GM18873 (cell line): ENCODE data around the gene OSBPL9.
"Not testable (repeated sequence)": the region's sequence is repeated elsewhere in the genome, so short reads cannot be mapped to it uniquely, and the experiment has no call there.

Experiments used
- ATAC-seq: cut with Tn5 transposase; IDR thresholded peaks from one replicate; pipeline ENCODE4 v1.9.1; 2021; ENCODE audit warnings: mild to moderate bottlenecking, moderate library complexity, moderate number of reproducible peaks; ENCODE audit not compliant: unreplicated experiment, low FRiP score

OSBPL9 gene

DNA sequence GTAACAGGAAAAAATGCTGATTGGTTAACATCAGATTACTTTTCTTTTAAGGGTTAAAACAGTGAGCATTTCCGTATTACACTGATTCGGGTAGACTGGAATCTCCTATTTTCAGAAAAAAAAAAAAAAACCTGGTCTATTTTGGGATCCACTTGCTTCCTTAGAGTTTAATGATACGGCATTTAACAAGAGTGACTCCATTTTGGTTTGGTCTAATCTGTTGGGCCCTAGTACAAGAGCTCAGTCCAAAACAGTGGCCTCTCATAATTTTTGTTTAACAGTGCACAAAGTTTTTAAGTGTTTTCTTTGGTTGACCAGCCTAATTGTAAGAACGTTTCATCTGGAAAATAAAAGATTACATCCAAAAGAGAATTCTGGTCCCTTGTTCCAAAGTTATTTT is 141.4 kb downstream of the OSBPL9 start:
- ATAC-seq, result no peak

DNA sequence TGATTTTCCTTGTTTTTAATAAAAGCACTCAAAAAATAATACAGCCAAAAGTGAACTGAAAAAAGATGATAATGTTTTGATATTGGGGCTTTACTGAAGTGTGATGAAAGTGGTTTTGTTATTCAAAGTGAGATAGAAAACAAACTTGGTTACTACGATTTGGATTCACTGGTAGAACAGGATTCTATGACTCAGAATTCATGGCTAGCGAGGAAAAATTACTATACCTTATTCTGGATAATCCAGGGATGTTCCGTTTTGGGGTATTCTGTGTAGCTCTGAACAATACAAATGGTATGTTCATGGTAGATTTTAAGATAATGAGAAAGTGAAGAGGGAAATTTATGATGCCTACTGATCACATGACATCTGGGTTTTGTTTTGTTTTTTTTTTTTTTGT is 144.0 kb downstream of the OSBPL9 start:
- ATAC-seq, result no peak

DNA sequence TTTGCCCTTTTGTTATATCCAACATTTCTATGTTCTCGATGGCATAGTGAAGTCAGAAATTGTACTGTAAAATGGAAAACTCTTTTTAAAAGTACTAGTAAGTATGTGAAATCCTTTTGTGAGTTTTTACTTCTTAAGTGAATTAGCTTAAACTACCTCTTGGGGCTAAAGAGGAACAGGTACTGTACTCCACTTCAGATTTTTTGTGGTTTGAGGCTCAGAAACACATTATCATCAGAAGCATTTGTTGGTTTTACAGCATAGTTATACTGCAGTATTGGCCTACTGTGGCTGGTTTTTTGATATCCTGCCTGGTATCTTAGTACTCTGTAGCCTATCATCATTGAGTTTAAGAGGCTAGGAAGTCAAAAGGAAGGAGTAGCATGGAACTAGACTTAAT is 144.5 kb downstream of the OSBPL9 start:
- no peak for ATAC-seq

DNA sequence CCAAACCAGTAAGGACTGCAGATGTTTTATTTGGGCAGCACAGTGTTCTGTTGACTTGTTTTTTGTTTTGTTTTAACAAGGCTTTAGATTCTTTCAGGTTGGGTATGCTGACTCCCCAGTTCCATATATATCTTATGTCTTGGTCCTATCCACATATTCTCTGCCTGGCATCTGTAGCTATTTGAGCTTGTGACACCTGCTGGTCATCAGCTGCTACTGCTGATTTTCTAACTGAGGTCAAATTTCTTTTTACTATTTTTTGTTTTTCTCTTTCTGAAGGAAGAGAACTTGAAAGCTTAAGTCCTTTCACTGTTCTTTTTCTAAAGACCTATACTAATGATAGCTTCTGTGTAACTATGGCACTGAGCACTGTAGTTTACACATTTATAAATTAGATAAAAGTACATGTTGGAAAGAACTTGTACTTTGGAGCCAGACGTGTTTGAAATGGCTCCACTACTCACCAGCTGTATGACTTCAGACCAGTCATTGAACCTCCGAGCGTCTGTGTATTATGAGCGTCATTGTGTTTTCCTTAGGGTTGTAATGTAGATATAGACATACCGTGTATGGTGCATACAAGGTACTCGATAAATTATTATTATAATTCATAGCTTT is 152.2 kb downstream of the OSBPL9 start:
- ATAC-seq, result no peak

DNA sequence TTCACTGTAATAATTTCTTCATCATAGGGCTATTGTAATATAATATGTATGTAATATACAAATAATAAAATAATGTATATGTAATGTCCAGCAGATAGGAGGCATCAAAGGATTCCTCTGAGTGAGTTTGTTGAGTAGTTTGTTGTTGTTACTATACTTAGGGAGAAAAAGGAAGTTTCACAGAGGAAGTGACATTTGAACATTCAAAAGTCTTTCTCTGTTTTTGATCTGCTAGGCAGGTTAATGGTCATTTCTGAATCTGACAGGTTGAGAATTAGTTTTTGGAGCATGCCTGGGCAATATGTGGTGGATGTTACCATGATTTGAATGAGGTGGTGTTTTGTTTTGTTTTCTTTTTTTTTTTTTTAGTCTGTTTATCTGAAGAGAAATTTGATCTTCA is 159.5 kb downstream of the OSBPL9 start:
- no peak for ATAC-seq

DNA sequence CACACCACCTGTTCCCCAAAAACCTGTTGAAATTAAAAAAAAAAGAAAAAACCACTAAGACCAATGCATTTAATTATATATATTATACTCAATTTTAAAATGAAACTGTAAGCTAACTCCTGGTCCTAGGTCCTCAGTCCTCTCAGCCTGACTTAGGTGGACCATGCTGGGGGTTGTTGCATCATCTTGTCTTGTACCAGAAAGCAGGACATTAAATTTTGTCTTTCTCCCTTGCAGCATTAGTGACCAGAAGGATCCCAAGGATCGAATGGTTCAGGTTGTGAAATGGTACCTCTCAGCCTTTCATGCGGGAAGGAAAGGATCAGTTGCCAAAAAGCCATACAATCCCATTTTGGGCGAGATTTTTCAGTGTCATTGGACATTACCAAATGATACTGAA is 164.0 kb downstream of the OSBPL9 start:
- no peak for ATAC-seq

DNA sequence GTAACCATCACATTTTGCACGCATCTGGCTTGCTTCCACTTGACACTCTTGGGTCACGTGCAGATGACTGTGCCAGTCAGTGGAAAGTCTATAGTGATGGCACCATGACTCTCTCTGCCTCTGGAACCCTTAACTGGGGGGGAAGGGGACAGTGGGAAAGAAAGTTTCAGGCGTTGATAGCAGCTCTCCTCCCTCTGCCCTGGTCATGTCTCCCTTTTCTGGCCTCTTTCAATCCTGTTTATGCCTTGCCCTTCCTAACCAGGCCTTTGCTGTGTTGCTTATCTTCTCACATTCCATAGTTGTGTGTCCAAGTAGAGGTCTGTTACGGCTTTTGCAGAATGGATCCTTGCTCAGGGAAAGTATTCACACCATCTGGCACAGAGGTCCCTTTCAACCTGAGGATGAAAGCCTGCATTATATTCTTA is 168.1 kb downstream of the OSBPL9 start:
- ATAC-seq, result no peak

DNA sequence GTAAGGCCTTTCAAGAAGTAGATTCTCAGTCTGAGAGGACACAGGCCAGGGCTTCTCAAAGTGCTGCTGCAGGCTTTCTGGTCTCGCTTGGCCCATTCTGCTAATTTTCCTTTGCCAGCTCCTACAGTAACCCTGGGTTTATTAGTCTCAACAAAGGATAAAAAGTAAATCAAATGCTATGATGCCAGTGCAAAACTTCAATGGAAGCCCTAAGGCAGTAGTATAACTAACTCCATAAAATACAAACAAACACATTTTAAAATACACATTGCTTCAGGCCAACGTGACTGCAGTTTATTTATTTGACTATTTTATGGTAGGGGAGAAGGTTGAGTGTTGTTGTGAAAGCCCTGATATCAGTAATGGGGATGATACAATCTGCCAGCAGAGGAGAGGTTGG is 172.0 kb downstream of the OSBPL9 start:
- ATAC-seq, result no peak

DNA sequence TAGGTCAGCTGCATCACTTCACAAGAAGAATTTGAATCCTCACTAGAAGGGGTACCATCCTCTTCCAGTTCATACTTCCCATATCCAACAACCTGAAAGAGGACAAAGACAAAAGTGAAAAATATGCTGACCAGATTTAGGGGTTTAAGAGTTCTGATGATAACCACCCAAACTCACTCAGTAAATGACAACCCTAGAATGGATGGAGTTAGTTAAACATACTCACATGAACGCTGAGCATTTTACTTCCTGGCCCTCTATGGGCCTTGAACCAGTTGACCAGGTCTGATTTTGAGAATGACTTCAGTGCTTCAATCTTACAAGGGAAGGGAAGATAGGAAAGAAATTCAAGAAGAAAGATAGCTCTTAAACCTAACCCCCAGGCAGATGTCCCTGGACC is 172.4 kb downstream of the OSBPL9 start:
- ATAC-seq, result no peak

DNA sequence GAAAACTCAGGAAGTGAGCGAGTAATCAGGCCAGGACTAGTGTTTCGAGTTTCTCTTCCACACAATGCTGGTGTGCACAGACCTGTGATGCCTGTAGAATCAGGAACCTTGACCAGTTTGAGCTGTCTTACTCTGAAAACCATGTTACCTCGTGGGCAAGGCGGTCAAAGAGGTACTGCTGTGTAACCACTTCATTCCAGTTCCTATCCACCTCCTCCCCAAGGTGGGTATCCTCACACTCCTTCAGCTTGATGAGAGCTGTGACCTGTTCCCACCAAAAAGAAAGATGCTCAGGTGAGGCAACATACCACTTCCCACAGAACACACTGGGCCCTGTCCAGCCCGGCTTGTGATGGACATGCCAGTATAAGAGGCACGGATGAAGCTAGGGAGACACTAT is 173.5 kb downstream of the OSBPL9 start:
- no peak for ATAC-seq

DNA sequence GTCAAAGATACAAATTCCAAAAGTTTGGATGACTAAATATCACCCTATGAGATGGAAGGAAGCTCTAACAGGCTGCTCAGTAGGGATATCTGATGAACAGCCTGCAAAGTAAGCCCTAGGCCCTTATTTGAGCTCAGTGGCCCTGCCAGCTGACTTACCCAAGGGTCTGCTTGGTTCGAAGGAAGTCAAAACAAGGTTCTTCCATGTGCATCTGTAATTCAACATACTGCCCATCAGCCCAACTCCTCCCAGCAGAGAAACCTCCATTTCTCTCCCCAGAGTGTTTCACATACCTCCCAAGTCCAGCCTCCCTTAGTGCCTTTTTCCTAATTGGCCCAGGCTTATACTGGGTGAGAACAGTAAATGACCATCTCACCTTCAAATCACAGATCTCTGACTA is 175.0 kb downstream of the OSBPL9 start:
- ATAC-seq, result no peak

DNA sequence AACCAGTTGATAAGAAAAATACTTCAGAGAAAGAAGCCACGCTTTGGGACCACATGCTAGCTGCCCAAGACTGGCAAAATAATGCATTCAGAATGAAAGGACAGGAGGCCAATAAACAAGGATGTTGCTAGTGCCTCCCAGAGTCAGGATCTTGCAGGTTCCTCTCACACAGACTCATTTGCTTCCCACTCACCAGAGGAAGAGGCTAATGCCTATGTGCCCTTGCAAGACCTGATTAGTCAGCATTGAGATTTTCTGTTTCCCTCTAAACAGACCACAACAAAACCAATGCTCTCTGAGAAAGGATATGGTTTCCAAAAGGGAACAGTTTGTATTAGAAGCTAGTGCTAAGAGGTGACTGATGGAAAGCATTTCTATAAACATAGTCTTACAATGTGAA is 176.0 kb downstream of the OSBPL9 start:
- ATAC-seq, result no peak

DNA sequence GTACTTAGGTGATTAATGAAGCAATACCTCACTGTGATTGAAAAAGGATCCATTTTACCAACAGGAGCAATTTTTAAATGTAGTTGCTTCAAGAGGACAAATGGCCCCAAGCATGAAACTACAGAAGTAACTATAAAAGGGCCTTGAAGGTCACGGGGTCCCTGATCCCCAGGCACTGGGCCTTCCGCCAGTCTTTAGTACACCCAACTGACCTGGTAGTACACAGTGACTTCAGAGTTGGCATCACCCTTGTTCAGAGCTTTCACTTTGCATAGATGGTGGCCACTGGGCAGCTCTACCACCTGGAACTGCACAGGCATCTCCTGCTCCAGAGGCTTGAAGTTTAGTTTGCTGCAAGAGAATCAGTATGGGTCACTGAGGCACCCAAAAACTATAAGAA is 177.4 kb downstream of the OSBPL9 start:
- ATAC-seq, result no peak

DNA sequence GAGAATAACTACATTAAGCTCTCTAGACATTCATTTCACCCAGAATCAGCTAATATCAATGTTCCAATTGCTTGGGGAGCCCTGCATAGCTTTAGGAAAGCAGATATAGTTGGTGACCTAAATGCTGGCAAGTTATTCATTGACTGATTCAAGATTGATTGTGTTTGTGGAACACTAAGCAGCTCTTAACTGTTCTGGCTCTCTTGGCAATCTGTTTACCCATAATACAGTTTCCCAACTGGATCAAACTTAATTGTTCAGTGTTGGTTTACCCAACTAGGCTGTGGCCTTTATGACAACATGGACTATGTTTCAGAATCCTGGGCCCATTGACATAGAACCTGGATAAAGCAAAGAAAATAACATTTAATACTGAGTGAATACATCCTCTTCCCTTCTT is 178.0 kb downstream of the OSBPL9 start:
- no peak for ATAC-seq

DNA sequence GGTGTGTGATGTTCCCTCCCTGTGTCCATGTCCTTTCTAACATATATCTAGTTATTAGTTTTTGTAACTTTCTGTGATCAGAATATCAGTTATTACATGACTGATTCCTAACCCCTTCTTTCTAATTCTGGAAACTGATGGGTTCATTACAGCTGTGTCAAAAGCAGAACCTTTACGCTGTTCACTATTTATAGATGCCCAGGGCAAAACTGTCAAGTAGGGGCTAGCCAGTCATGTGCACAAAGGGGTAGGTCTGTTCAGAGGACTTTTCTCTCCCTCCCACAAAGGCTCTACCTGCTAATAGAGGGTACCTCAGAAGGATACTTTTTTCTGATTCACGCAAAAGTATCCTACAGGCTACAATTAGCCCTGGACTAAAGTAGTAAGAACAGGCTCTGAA is 182.5 kb downstream of the OSBPL9 start:
- ATAC-seq, result no peak

DNA sequence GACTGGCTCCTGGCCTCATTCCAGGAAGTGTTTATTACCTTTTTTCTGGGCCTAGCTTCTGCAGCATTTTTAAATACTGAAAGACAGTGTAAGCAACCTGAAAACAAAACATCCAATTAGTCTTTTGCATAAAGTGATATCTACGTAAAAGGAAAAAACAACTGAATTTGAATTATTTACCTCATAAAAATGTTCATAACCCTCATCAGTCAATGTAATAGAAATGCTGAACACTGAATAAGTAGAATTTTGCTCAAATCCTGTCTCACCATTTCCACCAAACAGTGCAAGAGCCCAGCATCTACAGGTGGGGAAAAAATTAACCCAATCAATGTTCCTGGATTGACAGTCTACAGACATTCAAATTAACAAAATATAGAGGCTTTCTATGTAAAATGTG is 197.6 kb downstream of the OSBPL9 start:
- no peak for ATAC-seq

DNA sequence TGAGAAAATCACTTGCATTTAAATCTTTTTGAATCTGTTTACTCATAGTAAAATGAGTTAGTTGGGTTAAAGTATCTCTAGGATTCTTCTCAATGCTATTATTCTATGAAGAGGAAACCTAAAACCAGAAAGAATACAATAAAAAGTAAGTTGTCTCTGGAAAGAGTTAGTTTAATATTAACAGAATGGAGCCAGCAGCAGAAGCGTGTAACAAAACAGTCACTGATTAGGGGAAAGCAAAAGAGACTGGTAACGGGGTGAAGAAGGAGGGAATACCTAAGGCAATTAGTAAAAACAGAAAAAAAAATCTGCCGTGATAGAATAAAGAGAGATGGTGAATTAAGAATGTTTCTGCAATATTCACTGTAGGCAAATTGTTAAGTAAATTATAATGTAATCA is 201.6 kb downstream of the OSBPL9 start:
- no peak for ATAC-seq

DNA sequence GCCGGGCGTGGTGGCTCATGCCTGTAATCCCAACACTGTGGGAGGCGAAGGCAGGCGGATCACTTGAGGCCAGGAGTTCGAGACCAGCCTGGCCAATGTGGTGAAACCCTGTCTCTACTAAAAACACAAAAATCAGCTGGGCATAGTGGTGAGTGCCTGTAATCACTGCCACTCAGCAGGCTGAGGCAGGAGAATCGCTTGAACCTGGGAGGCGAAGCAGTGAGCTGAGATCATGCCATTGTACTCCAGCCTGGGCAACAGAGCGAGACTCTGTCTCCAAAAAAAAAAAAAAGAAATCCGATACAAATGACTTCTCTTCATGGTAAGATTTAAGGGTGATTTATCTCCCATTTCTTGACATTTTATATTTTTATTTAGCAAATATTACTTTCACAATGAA is 202.1 kb downstream of the OSBPL9 start:
- ATAC-seq, result not testable (repeated sequence)

DNA sequence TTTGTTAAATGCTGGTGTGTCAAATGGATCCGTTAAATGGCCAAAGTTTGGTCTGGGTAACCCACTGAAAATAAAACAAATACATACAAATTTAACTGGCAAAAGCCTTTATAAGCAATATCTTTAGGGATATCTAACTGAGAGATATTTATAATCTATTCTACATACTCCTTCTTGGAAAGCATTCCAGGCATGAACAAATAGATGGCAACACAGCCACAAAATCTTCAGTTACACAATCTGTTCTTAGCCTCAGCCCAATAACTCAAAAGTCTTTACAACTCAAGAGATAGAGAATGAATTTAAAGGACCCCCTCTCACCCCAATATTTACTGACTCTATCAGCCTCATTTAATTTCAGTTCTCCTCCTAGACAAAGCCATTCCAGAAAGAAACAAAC is 202.9 kb downstream of the OSBPL9 start:
- ATAC-seq, result no peak

DNA sequence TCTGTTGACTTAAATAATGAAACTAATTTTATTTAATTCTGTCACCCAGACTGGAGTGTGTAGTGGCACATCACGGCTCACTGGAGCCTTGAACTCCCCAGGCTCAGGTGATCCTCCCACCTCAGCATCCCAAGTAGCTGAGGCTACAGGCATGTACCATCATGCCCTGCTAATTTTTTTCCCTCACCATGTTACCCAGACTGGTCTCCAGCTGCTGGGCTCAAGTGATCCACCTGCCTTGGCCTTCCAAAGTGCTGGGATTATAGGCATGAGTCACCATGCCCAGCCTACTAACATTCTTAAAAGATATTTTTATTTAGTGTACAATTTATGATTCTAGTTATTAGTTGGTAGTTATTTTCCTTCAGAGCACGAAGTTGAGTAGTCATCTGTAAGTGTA is 212.2 kb downstream of the OSBPL9 start:
- ATAC-seq, result no peak

DNA sequence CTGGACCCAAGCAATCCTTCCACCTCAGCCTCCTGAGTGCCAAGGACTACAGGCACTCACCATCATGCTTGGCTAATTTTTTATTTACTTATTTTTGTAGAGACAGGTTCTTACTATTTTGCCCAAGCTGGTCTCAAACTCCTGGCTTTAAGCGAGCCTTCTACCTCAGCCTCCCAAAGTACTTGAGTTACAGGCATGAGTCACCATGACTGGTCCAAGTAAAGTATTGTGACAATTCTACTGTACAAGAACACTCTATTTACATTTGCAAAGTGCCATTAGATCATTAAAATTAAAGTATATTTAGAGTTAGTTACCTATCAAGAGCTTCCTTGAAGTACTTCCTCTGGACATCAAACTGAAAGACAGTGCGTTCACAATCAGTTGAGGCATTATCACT is 216.8 kb downstream of the OSBPL9 start:
- no peak for ATAC-seq

DNA sequence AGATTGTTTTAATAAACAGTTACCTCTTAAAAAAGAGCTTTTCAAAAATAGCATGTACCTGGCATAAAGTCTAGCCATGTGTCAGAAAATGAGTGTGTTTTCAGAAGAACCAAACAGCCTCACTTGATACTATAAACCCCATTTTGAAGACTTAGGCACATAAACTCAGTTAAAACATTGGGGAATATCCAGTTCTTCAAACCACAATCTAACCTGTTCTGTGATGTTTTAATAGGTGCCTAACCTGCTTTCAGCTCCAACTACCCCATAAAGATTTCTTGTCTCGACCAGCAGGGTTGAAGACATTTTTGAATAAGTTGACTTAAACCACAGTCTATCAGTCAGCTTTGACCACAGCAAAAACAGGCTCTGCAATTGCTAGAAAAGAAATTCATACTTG is 220.4 kb downstream of the OSBPL9 start:
- ATAC-seq, result no peak
